ENCODE results near the gene CIPC.

CIPC gene

GRCh38 chr14:77151918-77152588 is 54.0 kb downstream of the CIPC start:
- DNase-seq (ENCODE audit: low spot score) = no peak

DNA sequence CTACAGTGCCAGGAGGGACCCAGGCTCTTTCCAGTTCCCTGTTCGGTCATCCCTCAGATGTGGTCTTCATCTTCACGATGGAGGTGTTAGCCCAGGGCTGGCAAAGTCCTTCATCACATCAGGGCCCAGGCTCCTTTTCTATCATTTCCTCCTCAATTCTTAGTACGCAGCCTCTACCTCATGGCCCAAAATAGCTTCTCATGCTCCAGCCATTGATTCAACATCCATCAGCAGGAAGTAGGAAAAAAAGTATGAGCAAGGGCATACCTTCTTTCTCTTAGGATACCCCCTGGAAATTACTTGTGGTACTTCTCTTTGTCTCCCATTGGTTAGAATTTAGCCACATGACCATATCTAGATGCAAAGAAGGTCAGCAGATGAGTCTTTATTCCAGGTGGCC is 55.7 kb downstream of the CIPC start:
- no peak for DNase-seq (ENCODE audit: low spot score)

- DNase-seq (ENCODE audit: low spot score) = no peak
Observed at GRCh38 chr14:77154421-77154820, 56.4 kb downstream of the CIPC start.

- no peak for DNase-seq (ENCODE audit: low spot score)
Observed at GRCh38 chr14:77155083-77155482, 57.0 kb downstream of the CIPC start.

GRCh38 chr14:77157740-77158139 is 59.7 kb downstream of the CIPC start:
- no peak for DNase-seq (ENCODE audit: low spot score)

- DNase-seq (ENCODE audit: low spot score) = no peak
Observed at GRCh38 chr14:77158175-77158881, 60.3 kb downstream of the CIPC start.

- no peak for DNase-seq (ENCODE audit: low spot score)
Observed at GRCh38 chr14:77158882-77159255, 60.8 kb downstream of the CIPC start.

- no peak for DNase-seq (ENCODE audit: low spot score)
Observed at GRCh38 chr14:77161011-77161410, 63.0 kb downstream of the CIPC start.
